ENCODE results near the gene SAMD13.
"Not testable (repeated sequence)": the region's sequence is repeated elsewhere in the genome, so short reads cannot be mapped to it uniquely, and the experiment has no call there.

Gene SAMD13

DNA sequence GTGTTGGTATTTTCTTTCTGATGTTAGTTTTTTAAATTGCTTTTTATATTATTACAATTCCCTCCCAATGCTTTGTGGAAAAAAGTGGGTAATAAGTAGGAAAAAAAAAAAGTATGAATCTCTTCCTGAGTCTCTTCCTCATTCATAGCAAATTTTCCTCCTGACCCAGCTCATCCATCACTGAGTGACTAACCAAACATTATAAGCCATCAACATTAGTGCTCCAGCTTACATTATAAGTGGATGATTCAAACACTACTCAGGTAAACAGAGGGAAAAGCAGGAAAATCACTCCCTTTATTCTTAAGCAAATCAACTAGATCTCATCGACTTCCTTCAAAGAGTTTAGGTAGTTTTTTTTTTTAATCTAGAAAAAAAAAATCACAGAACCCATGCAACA is 15.4 kb upstream of the SAMD13 start:
- DNase-seq (ENCODE audit: low read depth) = no peak

DNA sequence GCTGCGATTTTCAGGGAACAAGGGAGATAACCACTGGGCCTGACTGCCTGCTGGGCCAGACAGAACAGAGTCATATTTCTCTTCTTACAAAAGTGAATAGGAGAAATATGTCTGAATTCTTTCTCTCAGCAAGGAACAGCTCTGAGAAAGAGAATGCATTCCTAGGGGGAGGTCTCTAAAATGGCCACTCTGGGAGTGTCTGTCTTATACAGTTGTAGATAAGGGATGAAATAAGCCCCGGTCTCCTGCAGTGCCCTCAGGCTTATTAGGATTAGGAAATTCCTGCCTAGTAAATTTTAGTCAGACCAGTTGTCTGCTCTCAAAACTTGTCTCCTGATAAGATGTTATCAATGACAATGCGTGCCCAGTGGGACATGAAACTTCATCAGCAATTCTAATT is 14.1 kb upstream of the SAMD13 start:
- not testable (repeated sequence) for DNase-seq (ENCODE audit: low read depth)

DNA sequence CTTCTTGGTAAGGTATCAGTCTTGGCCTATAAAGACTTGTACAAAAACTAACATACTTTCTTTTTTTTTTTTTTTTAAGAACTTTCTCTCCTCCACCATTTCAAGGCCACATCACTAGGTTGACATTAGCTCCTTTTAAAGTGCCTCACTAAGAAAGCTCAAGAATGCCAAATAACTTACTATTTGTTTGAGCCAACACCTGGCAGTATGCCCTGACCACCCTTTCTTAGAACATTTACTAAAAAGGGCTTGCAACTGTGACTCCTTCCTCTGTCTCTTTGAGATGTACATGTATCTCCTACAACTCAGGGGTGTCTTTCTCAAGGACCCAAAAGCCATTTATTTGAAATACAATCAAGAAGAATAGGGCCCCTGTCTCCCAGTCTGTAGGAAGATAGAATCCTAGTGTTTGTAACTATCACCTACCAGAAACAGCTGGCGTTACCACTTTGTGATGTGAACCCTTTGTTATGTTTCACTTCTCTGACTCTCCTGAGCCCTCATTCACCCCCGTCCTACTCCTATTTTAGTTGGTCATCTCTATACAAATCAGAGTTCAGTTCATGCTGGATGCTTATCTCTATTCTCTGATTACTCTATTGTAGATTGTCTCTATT is 12.2 kb upstream of the SAMD13 start:
- no peak for DNase-seq (ENCODE audit: low read depth)

DNA sequence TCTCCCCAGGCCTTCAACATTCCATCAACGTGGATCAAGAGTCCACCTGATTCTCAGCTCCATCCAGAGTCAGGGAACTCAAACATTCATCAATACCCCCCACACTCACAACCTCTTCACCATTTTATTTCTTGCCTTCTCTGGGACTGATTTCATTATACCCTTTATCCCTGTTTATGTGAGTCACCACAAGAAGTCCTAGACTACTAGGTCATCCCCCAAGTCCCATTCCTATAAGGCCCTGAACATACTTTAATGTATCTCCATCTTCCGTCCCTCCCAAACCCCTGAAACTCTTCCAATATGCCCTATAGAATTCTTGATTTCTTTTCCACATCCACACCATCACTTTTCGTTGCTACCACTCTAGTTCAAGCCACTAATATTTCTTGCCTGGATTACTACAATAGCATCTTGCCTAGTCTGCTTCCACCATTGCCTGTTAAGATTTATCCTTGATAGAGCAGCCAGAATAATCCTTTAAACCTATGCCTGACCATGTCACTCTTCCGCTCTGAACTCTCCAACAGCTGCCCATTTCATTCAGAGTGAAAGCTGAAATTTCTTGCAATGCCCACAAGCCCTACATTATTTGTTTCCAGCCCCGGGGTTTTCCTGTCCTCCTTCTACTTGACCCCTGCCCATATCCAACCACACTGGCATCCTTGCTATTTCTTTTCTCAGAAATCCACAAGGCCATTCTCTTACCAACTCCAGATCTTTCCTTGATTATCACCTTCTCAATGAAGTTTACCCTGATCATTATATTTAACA is 9.4 kb upstream of the SAMD13 start:
- no peak for DNase-seq (ENCODE audit: low read depth)

GRCh38 chr1:84293766-84294165 is 7.7 kb upstream of the SAMD13 start:
- no peak for DNase-seq (ENCODE audit: low read depth)

DNA sequence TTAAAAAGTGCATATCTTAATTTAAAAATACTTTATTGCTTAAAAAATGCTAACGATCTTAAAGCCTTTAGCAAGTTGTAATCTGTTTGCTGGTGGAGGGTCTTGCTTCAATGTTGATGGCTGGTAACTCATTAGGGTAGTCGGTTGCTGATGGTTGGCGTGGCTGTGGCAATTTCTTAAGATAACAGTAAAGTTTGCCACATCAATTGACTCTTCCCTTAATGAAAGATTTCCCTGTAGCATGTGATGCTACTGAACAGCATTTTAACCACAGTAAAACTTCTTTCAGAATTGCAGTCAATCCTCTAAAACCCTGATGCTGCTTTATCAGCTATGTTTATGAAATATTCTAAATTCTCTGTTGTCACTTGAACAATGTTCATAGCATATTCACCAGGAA is 6.8 kb upstream of the SAMD13 start:
- DNase-seq (ENCODE audit: low read depth) = no peak

DNA sequence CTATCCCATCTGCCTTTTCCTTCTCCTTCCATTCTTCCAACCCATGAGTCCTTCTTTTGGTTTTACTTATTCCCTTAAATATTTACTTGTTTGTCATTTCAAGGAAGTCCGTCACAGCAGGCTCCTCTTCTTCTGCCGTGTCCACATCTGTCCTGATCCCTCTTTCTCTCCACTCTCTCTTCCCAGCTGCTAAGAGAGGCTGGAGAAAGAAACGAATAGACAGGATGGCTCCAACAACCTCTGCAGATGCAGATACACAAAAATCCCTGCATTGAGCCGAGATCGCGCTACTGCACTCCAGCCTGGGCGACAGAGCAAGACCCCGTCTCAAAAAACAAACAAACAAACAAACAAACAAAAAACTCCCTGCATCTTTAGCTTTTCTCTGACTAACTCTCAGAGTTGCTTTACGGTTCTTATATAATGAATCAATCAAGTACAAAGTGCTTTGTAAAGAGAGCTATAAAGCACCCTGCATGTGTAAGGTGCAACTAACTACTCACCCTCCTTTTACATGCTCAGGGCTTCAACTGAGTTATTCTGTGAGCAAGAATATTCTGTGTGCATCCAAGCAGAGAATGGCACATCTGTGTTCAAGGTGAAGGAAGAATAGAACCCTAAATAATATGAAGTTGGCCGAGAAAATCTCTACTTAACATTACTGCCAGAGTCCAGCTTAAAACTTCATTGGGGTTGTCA is 3.8 kb upstream of the SAMD13 start:
- no peak for DNase-seq (ENCODE audit: low read depth)

GRCh38 chr1:84298328-84298683 is 3.2 kb upstream of the SAMD13 start:
- DNase-seq (ENCODE audit: low read depth) = no peak

DNA sequence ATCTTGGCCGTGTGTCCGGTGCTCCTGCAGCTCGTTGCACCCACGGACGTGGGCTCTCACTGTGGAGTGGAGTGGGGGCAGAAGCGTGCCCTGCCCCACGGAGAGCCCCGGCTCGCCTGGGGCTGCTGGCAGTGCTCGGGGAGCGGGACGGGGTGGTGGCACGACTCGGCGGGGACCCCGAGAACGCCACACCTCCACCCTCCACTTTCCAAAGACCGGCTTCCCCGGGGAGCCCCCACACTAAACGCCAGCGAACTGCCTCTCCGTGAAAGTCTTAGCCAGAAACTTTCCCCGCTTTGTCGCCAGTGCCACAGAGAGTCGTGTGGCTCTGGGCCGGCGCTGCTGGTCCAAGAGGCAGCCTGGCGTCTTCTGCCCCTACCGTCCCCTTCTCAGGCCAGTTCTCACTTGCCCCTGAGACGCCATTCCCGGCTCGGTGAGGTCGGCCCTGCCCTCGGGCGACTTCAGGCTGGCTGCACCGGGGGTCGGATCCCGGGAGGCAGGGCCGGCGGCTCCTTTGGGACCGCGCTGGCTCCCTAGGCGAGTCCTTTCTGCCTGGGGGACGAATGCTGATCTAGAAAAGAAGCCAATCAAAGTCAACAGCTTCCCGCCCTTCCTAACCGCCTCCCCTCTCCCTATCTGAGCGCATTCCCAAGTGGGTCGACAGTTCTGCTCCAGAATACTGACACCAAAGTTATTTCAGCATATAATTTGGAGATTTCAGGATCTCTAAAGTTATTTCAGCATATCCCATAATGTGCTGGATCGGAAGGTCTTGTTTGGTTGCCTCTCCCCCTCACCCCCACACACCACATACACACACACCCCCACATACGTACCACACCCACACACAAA is 2.6 kb upstream of the SAMD13 start:
- no peak for DNase-seq (ENCODE audit: low read depth)

DNA sequence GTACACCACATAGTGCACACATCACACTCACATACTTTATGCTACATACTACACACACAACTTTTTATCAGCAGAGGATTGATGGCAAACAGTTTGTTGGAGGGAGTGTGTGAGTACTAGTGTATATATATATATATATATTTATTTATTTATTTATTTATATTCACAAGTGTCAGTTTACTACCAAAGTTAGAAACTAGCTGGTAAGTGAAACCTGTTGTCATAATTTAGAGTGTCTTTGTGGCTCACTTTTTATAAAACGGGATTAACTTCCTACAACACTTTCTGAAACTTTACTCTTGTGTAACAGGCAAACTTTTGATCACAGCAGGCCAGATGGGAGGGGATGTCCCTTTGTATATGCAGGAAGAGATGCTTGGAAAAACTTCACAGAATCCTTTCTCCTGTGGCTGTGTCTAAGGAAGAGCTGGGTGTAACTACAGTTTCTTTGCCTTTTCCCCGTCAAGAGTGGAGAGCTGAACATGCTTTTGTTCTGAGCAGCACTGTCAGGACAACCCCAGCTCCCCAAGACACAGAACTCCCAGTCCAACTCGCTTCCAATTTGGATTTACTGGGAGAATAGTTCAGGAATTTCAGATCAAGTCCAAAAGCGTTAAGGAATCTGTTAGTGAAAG is 1.9 kb upstream of the SAMD13 start:
- DNase-seq (ENCODE audit: low read depth) = no peak

GRCh38 chr1:84300501-84300900 is 1.0 kb upstream of the SAMD13 start:
- DNase-seq (ENCODE audit: low read depth) = no peak

- no peak for DNase-seq (ENCODE audit: low read depth)
These were observed 377 bp downstream of the SAMD13 start for GRCh38 chr1:84301785-84302385.

GRCh38 chr1:84303314-84303830 is 1.9 kb downstream of the SAMD13 start:
- DNase-seq (ENCODE audit: low read depth) = no peak

- no peak for DNase-seq (ENCODE audit: low read depth)
These were observed 5.9 kb downstream of the SAMD13 start for GRCh38 chr1:84307398-84307797.

DNA sequence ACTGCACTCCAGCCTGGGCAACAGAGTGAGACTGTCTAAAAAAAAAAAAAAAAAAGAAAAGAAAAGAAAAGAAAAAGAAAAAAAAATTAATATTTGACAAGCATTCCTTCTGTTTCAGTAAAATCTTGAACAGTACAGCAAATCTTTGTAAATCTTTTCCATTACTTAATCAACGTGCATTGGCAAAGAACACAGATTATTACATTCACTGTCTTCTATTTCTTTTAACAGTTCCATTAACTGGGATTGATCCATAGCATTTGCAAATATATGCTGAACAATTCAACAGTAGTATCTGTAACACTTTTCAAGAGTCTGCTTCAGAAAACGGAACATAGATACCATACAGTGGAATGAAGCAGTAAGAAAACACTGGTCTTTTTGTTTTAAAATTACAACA is 9.8 kb downstream of the SAMD13 start:
- DNase-seq (ENCODE audit: low read depth) = no peak

- no peak for DNase-seq (ENCODE audit: low read depth)
These were observed 18.2 kb downstream of the SAMD13 start for GRCh38 chr1:84319662-84320061.

- DNase-seq (ENCODE audit: low read depth) = no peak
These were observed 26.3 kb downstream of the SAMD13 start for GRCh38 chr1:84327830-84328229.

GRCh38 chr1:84330125-84330984 is 28.8 kb downstream of the SAMD13 start:
- no peak for DNase-seq (ENCODE audit: low read depth)

DNA sequence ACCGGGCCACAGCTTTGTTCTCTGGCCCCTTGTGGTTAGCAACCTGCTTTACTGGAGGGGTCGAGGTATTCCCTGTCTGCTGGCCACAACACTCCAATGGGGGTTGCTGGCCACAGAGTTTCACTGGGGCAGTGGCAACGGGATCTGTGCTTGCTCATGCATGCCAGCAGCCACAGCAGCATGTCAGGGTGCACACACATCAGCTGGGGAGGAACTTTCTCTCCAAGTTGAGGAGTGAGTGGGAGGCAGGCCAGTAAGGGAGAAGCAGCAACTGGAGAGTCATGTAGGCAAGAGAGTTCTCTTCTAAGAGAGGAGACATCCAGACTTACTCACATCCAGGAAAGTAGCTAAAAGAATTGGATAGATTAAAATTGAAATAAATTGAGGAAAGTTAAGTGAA is 38.0 kb downstream of the SAMD13 start:
- peak; percentile 24 for DNase-seq (ENCODE audit: low read depth)

GRCh38 chr1:84344286-84344685 is 42.8 kb downstream of the SAMD13 start:
- no peak for DNase-seq (ENCODE audit: low read depth)
